Left ventricle myocardium inferior (tissue), 1 donor: Measurements from ENCODE around the gene FNDC8. TPM values are rescaled to one million over a fixed set of nuclear protein-coding genes. Genes with fewer than 3 reads are reported as not detected.
A peak's percentile ranks its signal among the peaks of the same experiment; 100 is the strongest.
"Not testable (repeated sequence)": the region's sequence is repeated elsewhere in the genome, so short reads cannot be mapped to it uniquely, and the experiment has no call there.

Experiments
- DNase-seq: peaks from one replicate; pipeline ENCODE4 v3.0.0-alpha.2; 2020
- H3K27ac ChIP-seq: fragments of 200-600 bp; replicated peaks from 2 replicates; pipeline ENCODE4 v1.8.0; 2021
- H3K27me3 ChIP-seq: fragments of 200-600 bp; 2 replicates; pipeline ENCODE4 v1.8.0; 2021; ENCODE audit warnings: low read depth
- H3K36me3 ChIP-seq: fragments of 200-600 bp; 2 replicates; pipeline ENCODE4 v1.8.0; 2021
- H3K4me1 ChIP-seq: fragments of 200-600 bp; 2 replicates; pipeline ENCODE4 v1.8.0; 2021
- H3K4me3 ChIP-seq: fragments of 200-600 bp; 2 replicates; pipeline ENCODE4 v1.8.0; 2021; ENCODE audit warnings: mild to moderate bottlenecking, moderate library complexity
- H3K9me3 ChIP-seq: fragments of 200-600 bp; replicated peaks from 2 replicates; pipeline ENCODE4 v1.8.0; 2021
- intact Hi-C: fragments of 100-400 bp; cut with micrococcal nuclease; formaldehyde crosslinking; loops from one replicate; pipeline ENCODE4 v1.11.0; 2022
- total RNA-seq: library from RNA; stranded (reverse); fragmentation: NEBNext Ultra II Directional; extraction: Animal tissue kit (Norgen Biotek cat#: 25700); gene quantifications from one replicate; pipeline ENCODE4 v1.2.1, GENCODE V29; 2021
- TF ChIP-seq, protein P1 (sequence below): fragments of 200-600 bp; IDR thresholded peaks from 2 replicates; pipeline ENCODE4 v1.8.0; 2021; ENCODE audit warnings: antibody characterized with exemption, mild to moderate bottlenecking, borderline replicate concordance
- donor health status: DM: no; HTN: yes; CAD: no; lungs with severe emphysema.

FNDC8 gene
- total RNA-seq, 1 donor from 2014 or later: not detected

DNA sequence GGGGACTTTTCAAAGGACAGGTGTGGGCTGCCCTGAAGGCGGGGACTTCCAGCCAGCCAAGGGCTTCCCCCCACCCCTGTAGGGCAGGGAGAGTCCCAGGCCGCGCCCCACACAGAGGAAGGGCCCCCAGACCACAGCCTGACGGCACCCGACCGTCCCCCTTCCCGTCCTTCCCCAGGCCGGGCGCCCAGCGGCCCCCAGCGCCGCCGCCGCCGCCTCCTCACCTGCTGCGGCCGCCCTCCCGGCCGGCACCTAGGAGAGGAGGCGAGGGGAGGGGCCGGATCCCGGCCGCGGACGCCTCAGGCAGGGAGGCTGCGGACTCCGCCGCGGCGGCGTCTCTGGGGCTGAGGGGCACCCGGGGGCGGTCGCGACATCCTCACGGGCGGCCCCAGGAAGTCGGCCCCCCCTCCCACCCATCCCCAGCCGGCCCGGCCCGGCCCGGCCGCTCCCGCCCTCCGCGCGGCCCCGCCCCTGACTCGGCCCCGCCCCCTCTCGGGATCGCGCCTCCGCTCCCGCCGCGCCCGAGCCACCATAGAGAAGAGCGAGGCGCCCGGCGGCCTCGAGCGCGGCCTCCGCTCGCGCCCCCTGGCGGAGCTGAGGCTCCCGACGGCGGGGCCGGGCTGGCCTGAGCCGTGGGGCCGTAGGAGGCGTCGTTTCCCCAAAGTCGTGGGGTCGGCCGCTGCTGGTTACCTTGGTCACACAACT is 32.4 kb upstream of the FNDC8 start:
- intact Hi-C loops: no loop called here
- DNase-seq: peak; percentile 89
- Histone ChIP-seq H3K4me3 (peak overlapping the region; percentile 91), H3K36me3 (no peaks in the 10 kb centered on the region), H3K27me3 (no peaks in the 10 kb centered on the region), H3K9me3 (no peaks in the 10 kb centered on the region), H3K4me1 (peaks cover 25% of the 10 kb centered on the region), H3K27ac (peak overlapping the region; percentile 86)
- TF ChIP-seq, protein P1, sequence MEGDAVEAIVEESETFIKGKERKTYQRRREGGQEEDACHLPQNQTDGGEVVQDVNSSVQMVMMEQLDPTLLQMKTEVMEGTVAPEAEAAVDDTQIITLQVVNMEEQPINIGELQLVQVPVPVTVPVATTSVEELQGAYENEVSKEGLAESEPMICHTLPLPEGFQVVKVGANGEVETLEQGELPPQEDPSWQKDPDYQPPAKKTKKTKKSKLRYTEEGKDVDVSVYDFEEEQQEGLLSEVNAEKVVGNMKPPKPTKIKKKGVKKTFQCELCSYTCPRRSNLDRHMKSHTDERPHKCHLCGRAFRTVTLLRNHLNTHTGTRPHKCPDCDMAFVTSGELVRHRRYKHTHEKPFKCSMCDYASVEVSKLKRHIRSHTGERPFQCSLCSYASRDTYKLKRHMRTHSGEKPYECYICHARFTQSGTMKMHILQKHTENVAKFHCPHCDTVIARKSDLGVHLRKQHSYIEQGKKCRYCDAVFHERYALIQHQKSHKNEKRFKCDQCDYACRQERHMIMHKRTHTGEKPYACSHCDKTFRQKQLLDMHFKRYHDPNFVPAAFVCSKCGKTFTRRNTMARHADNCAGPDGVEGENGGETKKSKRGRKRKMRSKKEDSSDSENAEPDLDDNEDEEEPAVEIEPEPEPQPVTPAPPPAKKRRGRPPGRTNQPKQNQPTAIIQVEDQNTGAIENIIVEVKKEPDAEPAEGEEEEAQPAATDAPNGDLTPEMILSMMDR: peak; percentile 86

DNA sequence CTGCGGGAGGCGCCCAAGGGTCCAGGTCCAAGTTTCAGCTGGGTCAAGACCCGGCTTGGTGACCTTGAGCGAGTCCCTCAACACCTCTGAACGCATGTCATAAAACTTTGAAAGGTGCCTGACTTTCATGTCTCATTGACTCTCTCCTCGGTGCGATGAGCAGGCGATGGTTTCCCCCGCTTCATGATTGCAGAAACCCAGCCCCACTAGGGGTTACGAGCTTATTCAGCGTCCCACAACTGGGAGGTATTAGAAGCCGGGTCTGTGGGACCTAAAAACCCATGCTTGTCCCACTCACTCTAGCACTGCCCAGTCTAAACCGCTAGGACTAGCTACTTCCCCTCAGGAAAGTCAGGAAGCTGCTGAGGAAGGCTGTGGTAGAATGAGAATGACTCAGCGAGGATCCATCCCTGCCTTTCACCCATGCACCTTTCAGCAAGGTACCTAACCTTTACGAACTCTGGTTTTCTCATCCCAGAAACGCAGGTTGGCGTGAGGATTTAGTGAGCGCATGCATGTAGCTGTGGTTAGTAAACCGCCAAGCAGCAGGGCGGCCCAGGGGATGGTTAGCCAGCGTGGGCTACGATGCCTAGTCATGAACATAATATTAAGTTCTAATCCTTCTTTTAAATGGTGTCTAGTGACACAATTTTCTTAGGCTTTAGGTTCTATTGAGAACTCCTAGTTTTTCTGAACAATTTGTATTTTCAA is 31.7 kb upstream of the FNDC8 start:
- no peaks in the 10 kb centered on the region for H3K9me3 ChIP-seq
- DNase-seq: no peak
- TF ChIP-seq, protein P1: peak; percentile 23
- H3K27ac ChIP-seq: peak overlapping the region; percentile 86
- H3K4me1 ChIP-seq: peaks cover 25% of the 10 kb centered on the region
- H3K36me3 ChIP-seq: no peaks in the 10 kb centered on the region
- intact Hi-C loops: no loop called here
- H3K4me3 ChIP-seq: peak overlapping the region; percentile 91
- no peaks in the 10 kb centered on the region for H3K27me3 ChIP-seq

DNA sequence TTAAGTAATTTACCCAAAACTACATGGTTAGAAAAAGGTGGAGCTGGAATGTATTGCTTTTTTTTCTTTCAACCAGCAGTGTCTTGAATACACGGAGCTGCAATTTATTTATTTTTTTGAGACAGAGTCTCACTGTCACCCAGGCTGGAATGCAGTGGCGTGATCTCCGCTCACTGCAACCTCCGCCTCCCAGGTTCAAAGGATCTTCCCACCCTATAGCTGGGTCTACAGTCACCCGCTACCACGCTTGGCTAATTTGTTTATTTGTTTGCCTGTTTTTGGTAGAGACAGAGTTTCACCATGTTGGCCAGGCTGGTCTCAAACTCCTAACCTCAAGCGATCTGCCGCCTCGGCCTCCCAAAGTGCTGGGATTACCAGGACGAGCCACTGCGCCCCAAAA is 30.7 kb upstream of the FNDC8 start:
- H3K27ac ChIP-seq, H3K27me3 ChIP-seq, H3K9me3 ChIP-seq, H3K4me3 ChIP-seq, DNase-seq, H3K36me3 ChIP-seq, intact Hi-C loops: not testable (repeated sequence)
- H3K4me1 ChIP-seq: peaks cover 25% of the 10 kb centered on the region

DNA sequence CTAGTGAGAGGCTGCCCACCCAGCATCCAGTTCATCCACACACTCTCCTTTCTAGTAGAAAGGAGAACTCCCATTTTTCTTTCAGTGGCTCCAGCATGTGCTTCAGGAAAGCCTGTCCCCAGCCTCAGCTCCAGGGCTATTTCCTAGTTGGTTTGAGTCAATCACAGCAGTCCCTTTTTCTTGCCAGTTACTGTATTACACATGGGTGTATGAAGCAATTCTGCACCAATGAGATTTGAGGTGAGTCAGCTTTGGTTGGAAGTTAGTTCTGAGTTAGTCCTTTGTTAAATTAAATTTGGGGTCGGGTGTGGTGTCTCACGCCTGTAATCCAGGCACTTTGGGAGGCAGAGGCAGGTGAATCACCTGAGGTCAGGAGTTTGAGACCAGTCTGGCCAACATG is 26.5 kb upstream of the FNDC8 start:
- H3K4me1 ChIP-seq: peaks cover 1% of the 10 kb centered on the region
- no peak overlapping the region for H3K27ac ChIP-seq
- no peak for DNase-seq
- intact Hi-C loops: no loop called here
- no peaks in the 10 kb centered on the region for H3K9me3 ChIP-seq
- TF ChIP-seq, protein P1: no peak
- H3K4me3 ChIP-seq: no peak overlapping the region
- peaks cover 9% of the 10 kb centered on the region for H3K36me3 ChIP-seq
- H3K27me3 ChIP-seq: no peaks in the 10 kb centered on the region

DNA sequence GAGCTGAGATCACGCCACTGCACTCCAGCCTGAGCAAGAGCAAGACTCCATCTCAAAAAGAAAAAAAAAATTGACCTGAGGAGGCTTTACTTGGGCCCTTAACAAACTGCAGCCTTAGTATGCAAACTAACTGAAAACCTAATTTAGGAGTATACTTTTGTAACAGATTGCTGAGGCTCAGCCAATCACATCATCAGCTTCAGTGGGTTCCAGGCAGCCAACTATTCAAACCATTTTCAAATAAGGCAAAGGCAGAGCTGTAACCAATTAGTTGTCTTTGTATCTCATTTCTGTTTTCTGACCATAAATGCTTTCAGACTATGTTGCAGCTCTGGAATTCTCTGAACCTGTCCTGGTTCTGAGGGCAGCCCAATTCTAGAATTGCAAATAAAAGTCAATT is 25.7 kb upstream of the FNDC8 start:
- DNase-seq: no peak
- no peak overlapping the region for H3K4me3 ChIP-seq
- H3K9me3 ChIP-seq: no peaks in the 10 kb centered on the region
- no peaks in the 10 kb centered on the region for H3K4me1 ChIP-seq
- peaks cover 17% of the 10 kb centered on the region for H3K36me3 ChIP-seq
- intact Hi-C loops: no loop called here
- TF ChIP-seq, protein P1: no peak
- H3K27me3 ChIP-seq: no peaks in the 10 kb centered on the region
- no peak overlapping the region for H3K27ac ChIP-seq

DNA sequence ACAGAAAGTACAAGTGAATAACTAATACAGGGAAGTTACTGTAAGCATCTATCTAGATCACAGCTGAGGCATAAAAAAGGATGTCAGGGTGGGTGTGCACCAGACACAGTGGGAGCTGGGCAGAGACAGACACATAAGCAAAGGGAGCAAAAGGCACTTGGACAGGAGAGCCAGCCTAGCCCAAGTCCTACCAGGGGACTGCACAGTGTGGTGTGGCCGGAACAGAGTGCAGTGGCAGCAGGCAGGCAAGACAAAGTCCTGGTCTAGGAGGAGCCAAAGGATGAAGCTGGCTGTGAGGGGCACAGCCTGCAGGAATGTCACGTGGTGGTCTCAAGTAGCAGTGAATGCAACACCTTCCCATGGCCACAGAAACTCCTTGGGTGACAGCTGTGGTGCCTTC is 23.6 kb upstream of the FNDC8 start:
- intact Hi-C loops: no loop called here
- TF ChIP-seq, protein P1: no peak
- H3K36me3 ChIP-seq: peaks cover 36% of the 10 kb centered on the region

More for the DNA sequence above, 23.6 kb upstream of the FNDC8 start:
- H3K4me3 ChIP-seq: no peak overlapping the region
- DNase-seq: no peak
- no peaks in the 10 kb centered on the region for H3K9me3 ChIP-seq
- no peaks in the 10 kb centered on the region for H3K4me1 ChIP-seq
- no peak overlapping the region for H3K27ac ChIP-seq
- no peaks in the 10 kb centered on the region for H3K27me3 ChIP-seq
